Kasumi-1 (cell line): ENCODE data around the gene CCT7.

Experiments used
- DNase-seq, 2 experiments: peaks; one replicate each; lab custom pipeline; 2025; lab: John Stamatoyannopoulos, UW

The CCT7 gene

GRCh38 chr2:73267008-73267407, 32.9 kb downstream of the CCT7 start:
- no peak for DNase-seq

DNA sequence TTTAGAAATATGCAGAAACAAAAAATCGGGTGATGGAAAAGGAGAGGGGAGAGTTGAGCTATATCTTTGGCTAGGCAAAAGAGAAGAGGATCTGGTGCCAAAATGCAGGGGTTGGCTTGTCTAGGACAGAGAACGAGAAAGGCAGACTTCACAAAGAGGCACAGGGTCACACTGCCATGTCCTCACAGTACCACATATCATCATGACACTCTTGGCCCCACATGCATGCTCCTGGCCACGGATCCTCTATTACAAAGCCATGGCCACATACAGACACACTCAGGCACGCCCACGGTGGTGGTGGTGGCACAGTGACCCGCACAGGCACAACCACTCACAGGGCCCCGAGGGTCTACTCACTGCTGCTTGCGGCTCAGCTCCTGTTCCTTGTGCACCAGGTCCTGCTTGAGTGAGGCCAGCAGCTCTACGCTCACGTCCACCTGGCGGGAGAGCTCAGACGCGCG, 34.3 kb downstream of the CCT7 start:
- no peak for DNase-seq

- no peak for DNase-seq
Observed at GRCh38 chr2:73268830-73269685, 35.0 kb downstream of the CCT7 start.

DNA sequence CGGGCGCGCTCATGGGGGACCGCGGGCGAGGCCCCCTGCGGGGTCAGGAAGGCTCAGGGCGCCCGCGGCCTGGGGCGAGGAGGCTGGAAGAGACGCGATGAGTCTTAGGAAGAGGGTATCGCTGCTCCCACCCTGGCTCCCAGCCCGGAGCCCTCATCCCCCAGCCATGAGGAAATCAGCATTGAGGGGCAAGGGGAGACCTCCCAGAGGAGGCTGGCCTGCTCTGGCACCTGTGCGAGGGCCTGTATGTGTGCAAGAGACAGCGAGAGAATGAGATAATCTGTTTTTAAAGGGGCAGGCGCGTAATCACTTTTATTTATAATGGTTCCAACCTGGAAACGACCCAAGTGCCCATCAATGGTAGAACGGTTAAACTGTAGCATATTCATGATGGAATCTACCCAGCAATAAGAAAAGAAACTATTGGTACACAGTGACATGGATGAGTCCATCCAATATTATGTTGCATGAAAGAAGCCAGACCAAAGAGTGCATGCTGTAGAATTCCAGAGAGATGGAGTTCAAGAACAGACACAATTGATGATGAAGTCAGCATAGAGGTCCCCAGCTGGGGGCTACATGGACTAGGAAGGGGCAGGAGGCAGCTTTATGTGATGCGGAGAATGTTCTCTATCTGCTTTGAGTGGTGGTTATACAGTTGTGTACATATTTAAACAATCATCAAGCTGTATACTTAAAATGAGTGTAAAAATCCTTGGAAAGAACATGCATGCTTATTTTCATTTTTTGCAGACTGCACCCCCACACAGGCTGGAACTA, 35.8 kb downstream of the CCT7 start:
- no peak for DNase-seq

GRCh38 chr2:73272270-73272669, 38.2 kb downstream of the CCT7 start:
- DNase-seq = no peak

GRCh38 chr2:73279852-73280251, 45.7 kb downstream of the CCT7 start:
- DNase-seq = no peak

DNA sequence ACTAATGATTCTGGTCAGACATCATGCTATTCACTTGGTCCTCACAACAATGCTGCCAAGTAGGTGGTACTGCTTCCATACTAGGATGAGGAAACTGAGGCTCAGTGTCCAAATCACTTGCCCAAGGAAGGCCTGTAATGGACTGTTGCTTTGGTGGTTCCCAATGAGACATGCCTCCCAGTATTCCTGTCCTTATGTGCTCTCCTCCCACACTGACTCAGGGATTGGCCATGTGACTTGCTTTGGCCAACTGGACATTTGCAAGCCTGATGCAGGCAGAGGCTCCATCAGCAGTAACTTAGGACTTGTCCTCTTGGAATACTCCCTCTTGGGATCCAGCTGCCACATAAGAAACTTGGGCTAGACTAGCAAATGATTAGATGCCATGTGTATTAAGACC, 47.1 kb downstream of the CCT7 start:
- no peak for DNase-seq

- no peak for DNase-seq
Observed at GRCh38 chr2:73282924-73283544, 48.9 kb downstream of the CCT7 start.

- peak in 1 of 2 experiments; percentile 20 for DNase-seq
Observed at GRCh38 chr2:73283545-73284295, 49.6 kb downstream of the CCT7 start.

DNA sequence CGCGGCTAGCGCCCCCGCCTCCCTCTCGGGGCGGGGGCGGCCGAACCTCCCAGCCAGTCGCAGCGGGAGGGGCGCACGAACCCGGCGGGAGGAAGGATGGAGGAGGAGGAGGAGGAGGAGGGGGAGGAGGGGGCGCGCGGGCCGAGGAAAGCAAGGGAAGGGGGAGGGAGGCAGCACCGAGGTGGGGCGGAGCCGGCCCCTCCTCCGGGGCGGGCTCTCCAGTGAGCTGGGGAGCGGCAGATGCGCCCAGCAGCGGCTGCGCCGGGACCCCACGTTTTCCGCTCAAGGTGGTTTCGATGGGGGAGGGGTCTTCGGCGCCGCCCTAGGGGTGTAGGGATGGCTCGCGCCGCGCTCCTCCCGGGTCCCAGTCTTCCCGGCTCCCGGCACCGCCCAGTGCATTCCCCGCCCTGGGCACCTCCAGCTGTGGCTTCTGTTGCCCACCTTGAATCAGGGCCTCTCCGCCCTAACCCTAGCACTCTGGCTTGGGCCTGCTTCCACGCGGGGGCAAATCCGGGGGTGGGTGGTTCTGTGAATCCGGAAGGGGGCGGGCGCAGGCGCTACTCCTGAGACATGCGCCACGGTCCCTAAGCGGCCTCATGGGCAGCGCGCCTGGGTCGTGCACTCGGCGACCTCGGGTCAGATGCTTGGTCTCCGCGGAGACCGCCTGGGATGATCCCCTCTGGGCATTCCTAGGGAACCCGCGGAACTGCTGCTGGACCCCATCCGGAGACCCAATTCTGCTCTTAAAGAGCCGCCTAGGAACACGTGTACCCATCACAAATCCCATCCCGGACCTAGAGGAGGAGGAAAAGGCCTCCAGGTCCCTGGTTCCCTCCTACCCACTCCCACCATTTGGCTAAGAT, 50.4 kb downstream of the CCT7 start, which contains the start of gene FBXO41:
FBXO41 (minus strand) TSS at position 183 of the 863 bp plus-strand sequence. CDS start 14,848 bp downstream, outside the sequence.
- peak; percentile 73 to 80 for DNase-seq

- DNase-seq = peak; percentile 93 to 94
Observed at GRCh38 chr2:73285159-73285739, 51.1 kb downstream of the CCT7 start.

GRCh38 chr2:73286134-73286655, 52.1 kb downstream of the CCT7 start:
- DNase-seq = no peak

GRCh38 chr2:73289304-73289703, 55.2 kb downstream of the CCT7 start:
- peak in 1 of 2 experiments; percentile 27 for DNase-seq

- DNase-seq = peak; percentile 74 to 87
Observed at GRCh38 chr2:73290049-73290839, 56.1 kb downstream of the CCT7 start.

DNA sequence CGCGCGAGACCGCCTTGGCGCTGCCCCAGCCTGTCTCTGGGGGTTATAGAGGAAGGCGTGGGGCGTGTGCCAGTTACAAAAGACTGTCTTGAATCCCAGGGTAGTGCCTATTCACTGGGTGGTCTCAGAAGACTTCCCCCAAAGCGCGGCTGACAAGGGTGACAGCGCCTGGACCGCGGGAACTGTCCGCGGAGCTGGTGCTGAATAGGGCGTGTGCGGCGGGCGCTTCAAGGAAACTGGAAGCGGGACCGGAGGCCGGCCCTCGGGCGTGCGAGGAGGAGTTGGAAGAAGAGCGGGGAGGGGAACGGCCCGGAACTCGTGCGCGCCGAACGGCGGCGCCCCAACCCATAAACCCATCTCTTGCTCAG, 57.0 kb downstream of the CCT7 start:
- DNase-seq = peak; percentile 70 to 82

DNA sequence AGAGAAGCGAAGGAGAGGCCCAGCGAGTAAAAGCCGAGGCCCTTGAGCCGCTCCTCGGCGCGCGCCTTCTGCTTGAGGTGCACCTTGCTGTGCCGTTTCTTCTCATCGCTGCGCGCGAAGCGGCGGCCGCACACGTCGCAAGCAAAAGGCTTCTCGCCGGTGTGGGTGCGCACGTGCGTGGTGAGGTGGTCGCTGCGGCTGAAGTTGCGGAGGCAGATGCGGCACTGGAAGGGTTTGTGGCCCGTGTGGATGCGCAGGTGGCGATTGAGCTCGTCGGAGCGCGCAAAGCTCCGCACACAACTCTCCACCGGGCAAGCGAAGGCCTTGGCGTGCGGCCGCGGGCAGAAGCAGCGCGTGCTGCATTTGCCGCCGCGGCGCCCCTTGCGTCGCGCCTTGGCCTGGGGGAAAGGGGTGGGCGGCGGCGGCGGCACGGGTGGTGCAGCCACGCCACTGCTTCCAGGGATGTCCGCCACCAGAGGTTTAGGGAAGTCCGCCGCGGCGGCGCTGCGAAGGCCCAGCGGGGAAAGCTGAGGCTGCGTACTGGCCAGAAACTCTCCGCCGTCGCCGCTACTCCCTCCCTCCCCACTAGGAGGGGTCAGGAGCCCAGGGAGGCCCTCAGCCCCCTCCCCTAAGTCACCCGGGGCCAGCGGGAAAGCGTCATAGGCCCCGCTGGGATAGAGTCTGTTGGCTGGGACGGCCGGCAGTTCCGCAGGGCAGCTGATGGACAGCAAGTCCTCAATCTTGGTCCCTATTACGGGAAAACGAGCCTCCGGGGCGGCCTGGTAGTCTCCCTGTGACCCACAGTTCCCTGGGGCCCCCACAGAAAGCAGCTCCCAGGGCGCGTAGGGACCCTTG, 57.6 kb downstream of the CCT7 start:
- no peak for DNase-seq

DNA sequence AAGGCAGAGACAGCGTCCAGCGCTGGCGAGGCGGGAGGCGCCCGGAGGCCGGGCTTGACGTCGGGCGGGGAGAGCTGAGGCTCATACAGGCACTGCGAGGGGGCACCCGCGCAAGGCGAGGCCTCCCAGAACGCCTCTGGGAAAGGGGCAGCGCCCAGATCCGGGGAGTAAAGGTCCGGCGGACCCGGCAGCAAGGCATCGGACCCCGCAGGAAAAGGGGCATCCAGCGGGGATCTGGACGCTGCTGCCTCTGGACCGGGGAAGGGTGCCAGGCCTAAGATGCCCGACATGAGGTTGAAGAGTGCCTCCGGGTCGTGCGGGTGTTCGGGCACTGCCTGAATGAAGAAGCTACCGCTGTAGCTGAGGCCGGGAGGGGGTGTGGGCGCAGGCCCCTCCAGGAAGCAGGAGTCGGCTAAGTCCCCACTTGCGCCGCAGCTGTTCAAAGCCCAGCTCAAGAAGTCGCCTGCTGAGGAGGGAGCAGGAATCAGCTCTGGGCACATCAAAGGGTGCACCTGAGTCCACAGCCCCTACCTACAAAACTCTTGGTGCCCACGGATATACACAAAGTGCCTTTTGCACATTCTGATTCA, 58.3 kb downstream of the CCT7 start:
- no peak for DNase-seq
